IPS-18a (cell line): ENCODE data around the gene OTC.

Experiments used
- H3K27ac ChIP-seq: one replicate; pipeline ENCODE4 v1.5.1; 2013; ENCODE audit warnings: low read length
- H3K27me3 ChIP-seq: one replicate; pipeline ENCODE4 v1.6.1; 2013; ENCODE audit warnings: mild to moderate bottlenecking, low read length; ENCODE audit not compliant: control insufficient read depth, insufficient read depth
- H3K36me3 ChIP-seq: one replicate; pipeline ENCODE4 v1.6.1; 2013; ENCODE audit warnings: low read depth, low read length; ENCODE audit not compliant: control insufficient read depth
- H3K4me1 ChIP-seq: one replicate; pipeline ENCODE4 v1.6.1; 2013; ENCODE audit warnings: low read depth, low read length; ENCODE audit not compliant: control insufficient read depth
- H3K4me3 ChIP-seq: one replicate; pipeline ENCODE4 v1.5.1; 2013; ENCODE audit warnings: low read length
- H3K9ac ChIP-seq: one replicate; pipeline ENCODE4 v1.6.1; 2013; ENCODE audit warnings: mild to moderate bottlenecking, low read length, moderate library complexity
- H3K9me3 ChIP-seq: one replicate; pipeline ENCODE4 v1.6.1; 2013; ENCODE audit warnings: low read depth, low read length; ENCODE audit not compliant: control insufficient read depth

Gene OTC

GRCh38 chrX:38352362-38352761 lies at the start of gene OTC:
Gene OTC, plus strand, starts transcription at chrX:38352604. Its CDS starts 93 bp downstream, at chrX:38352697.
- Histone ChIP-seq H3K36me3 (no peaks in the 10 kb centered on the region), H3K9me3 (peaks cover 10% of the 10 kb centered on the region), H3K4me1 (no peaks in the 10 kb centered on the region), H3K27me3 (no peaks in the 10 kb centered on the region), H3K4me3 (no peak within 1 kb of the TSS), H3K27ac (no peak within 1 kb of the TSS), H3K9ac (no peak within 1 kb of the TSS)

DNA sequence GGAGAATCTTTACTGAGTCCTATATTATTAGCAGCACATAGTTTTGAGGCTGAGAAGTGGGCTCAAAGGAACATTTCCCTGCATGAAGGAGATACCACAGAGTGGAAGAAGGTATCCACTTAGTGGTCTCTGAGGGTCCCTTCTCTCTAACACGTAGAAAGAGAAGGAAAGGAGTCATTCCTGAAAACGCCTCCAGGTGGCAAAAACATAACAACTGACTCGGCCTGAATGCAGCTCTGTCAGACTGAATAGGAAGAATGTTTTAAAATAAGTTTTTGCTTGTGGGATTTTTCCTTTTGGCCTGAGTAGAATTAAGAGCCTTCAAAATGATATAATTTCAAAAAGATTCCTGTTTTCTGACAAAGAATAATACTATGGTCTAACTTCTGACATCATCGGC lies 48.4 kb upstream of the OTC start:
- H3K36me3 ChIP-seq, result no peaks in the 10 kb centered on the region
- no peaks in the 10 kb centered on the region for H3K4me1 ChIP-seq
- no peak overlapping the region for H3K27ac ChIP-seq
- peaks cover 4% of the 10 kb centered on the region for H3K9me3 ChIP-seq
- H3K9ac ChIP-seq, result no peak overlapping the region
- H3K27me3 ChIP-seq, result no peaks in the 10 kb centered on the region
- H3K4me3 ChIP-seq, result no peak overlapping the region

DNA sequence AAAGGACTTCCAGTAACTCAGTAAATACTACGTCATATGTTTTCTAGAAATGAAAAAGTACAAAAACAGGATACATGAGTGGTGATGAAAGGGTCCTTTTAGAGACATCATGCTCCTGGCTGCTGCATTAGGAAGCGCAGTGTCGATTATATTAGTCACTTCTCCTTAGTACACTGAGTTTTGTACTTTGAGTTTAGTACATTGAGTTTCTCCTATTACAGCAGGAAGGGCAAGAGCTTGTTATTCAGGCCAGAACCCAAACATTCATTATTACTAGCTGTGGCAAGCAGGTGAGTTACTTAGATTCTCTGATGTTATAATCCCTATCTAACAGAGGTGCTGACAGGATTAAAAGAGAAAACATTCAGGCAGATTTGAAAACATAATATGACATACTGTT lies 46.4 kb upstream of the OTC start:
- no peaks in the 10 kb centered on the region for H3K36me3 ChIP-seq
- H3K4me1 ChIP-seq, result no peaks in the 10 kb centered on the region
- no peak overlapping the region for H3K27ac ChIP-seq
- H3K9me3 ChIP-seq, result peaks cover 7% of the 10 kb centered on the region
- H3K4me3 ChIP-seq, result no peak overlapping the region
- no peak overlapping the region for H3K9ac ChIP-seq
- H3K27me3 ChIP-seq, result no peaks in the 10 kb centered on the region

DNA sequence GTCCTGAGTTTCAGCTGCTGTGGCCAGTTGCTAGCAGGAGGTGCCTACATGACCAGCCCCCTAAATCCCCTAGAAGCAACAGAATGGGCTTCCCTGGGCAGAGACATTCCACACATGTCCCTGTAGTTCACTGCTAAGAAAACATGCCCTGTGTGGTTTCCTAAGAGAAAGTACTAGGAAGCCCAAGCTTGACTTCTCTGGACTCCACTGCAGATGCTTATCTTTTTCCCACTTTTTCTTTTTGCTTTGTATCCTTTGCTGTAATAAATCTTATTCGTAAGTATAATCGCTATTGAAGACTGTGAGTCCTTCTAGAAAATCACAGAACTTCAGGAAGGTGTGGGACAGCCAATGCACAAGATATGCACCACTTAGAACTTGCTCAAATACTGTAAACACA lies 40.7 kb upstream of the OTC start:
- Histone ChIP-seq H3K4me3 (no peak overlapping the region), H3K27me3 (no peaks in the 10 kb centered on the region), H3K27ac (no peak overlapping the region)

DNA sequence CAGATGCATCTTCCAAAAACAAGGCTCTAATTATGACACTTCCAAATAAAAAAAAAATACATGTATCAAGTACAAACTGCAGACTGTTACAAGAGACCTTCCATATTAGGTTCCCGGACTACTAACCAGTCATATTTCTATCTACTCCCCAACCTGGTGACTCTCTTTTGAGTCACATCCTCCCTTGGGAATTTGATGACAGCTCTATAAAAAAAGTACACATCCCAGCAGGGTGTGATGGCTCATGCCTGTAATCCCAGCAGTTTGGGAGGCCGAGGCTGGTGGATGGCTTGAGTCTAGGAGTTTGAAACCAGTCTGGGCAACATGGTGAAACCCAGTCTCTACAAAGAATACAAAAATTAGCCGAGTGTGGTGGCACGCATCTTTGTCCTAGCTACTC lies 40.0 kb upstream of the OTC start:
- Histone ChIP-seq H3K36me3 (peaks cover 3% of the 10 kb centered on the region), H3K9me3 (peaks cover 10% of the 10 kb centered on the region), H3K27ac (no peak overlapping the region), H3K27me3 (no peaks in the 10 kb centered on the region), H3K9ac (no peak overlapping the region), H3K4me3 (no peak overlapping the region), H3K4me1 (no peaks in the 10 kb centered on the region)

More for the DNA sequence above, 40.7 kb upstream of the OTC start:
- Histone ChIP-seq H3K9ac (no peak overlapping the region), H3K4me1 (no peaks in the 10 kb centered on the region), H3K9me3 (peaks cover 10% of the 10 kb centered on the region), H3K36me3 (peaks cover 3% of the 10 kb centered on the region)

DNA sequence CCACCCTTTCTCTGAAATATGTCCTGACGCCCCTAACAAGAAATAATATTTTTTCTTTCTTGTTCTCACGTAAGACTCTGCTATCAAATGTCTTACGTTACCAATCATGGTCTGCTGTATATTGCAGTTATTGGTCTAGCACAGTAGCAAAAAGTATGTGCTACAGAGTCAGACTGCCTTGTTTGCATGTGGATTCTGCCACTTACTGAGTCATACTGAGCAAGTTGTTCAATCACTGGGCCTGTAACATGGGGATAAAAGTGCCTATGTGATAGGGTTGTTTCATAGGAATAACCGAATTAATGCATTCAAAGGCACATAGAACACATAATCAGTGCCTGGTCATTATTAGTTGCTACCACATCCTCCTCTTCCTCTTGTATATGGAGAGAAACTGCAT lies 39.2 kb upstream of the OTC start:
- no peak overlapping the region for H3K27ac ChIP-seq
- no peak overlapping the region for H3K9ac ChIP-seq
- H3K4me1 ChIP-seq, result no peaks in the 10 kb centered on the region
- peaks cover 3% of the 10 kb centered on the region for H3K36me3 ChIP-seq
- H3K27me3 ChIP-seq, result no peaks in the 10 kb centered on the region
- H3K4me3 ChIP-seq, result no peak overlapping the region
- H3K9me3 ChIP-seq, result peaks cover 13% of the 10 kb centered on the region

- H3K4me3 ChIP-seq, result no peak overlapping the region
- no peaks in the 10 kb centered on the region for H3K4me1 ChIP-seq
- peaks cover 3% of the 10 kb centered on the region for H3K36me3 ChIP-seq
- no peak overlapping the region for H3K27ac ChIP-seq
- H3K9me3 ChIP-seq, result peaks cover 15% of the 10 kb centered on the region
- H3K27me3 ChIP-seq, result no peaks in the 10 kb centered on the region
- no peak overlapping the region for H3K9ac ChIP-seq
These were observed 37.2 kb upstream of the OTC start for GRCh38 chrX:38315186-38315585.

DNA sequence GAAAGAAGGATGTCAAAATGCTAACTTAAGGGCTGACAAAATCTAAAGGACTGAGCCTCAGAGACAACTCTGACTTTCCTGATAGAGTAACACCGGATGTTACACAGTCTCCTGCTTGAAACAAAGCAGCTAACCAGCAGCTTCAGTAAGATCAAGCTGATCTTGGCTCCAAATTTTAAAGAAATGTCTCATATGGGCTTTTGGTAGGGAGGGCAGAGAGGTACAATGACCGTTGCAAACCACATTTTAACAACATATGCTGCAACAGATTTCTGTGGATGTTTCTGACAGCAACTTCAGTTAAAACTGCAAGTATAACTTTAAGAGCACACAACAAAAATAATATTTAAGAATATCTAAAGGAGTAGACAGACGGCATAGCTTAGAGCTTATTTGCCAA lies 34.2 kb upstream of the OTC start:
- H3K27me3 ChIP-seq, result no peaks in the 10 kb centered on the region
- H3K4me3 ChIP-seq, result no peak overlapping the region
- H3K27ac ChIP-seq, result no peak overlapping the region
- no peaks in the 10 kb centered on the region for H3K4me1 ChIP-seq
- H3K9me3 ChIP-seq, result peaks cover 23% of the 10 kb centered on the region
- H3K36me3 ChIP-seq, result peaks cover 3% of the 10 kb centered on the region
- no peak overlapping the region for H3K9ac ChIP-seq

- Histone ChIP-seq H3K4me3 (no peak overlapping the region), H3K9ac (no peak overlapping the region), H3K36me3 (peaks cover 3% of the 10 kb centered on the region), H3K4me1 (no peaks in the 10 kb centered on the region), H3K9me3 (peaks cover 23% of the 10 kb centered on the region), H3K27me3 (no peaks in the 10 kb centered on the region), H3K27ac (no peak overlapping the region)
These were observed 33.8 kb upstream of the OTC start for GRCh38 chrX:38318606-38319005.

DNA sequence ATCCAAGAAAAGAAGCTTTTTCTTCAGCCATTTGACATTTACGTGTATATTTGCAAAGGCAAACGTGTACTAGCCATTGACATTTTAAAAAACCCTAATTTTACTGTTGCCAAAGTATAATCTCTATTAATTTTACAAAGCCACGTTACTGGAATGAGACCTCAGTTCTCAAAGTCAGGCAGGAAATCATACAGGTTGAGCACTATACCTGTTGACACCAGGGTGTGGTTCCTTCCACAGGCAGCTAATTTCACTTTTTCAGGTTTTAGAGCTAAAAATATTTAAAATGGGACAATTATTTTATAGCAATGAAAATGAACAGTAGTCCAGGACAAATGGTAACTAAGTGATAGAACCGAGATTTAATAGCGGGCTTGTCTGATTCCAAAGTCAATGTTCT lies 31.6 kb upstream of the OTC start:
- Histone ChIP-seq H3K9me3 (peaks cover 29% of the 10 kb centered on the region), H3K4me3 (no peak overlapping the region), H3K9ac (no peak overlapping the region), H3K4me1 (no peaks in the 10 kb centered on the region), H3K36me3 (peaks cover 3% of the 10 kb centered on the region), H3K27me3 (no peaks in the 10 kb centered on the region), H3K27ac (no peak overlapping the region)

DNA sequence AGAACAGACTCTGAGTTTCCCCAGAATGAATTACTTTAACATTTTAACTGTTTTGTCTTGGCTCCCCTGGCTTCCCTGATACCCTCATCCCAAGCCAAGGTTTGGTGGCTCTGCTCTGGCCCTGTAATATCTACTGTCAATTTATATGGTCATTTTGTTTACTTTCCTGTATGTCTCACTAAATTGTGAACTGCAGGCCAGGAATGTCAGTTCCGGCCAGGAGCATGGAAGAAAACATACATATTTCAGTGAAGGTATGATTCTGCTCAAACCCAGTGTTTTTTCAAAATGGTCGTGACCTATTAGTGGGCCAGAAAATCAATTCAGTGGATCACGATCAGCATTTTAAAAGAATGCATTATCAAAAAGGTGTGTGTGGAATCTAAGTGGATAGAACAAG lies 26.3 kb upstream of the OTC start:
- Histone ChIP-seq H3K9ac (peak overlapping the region; percentile 65), H3K36me3 (no peaks in the 10 kb centered on the region), H3K4me3 (peak overlapping the region; percentile 69), H3K27ac (no peak overlapping the region), H3K9me3 (peaks cover 25% of the 10 kb centered on the region), H3K4me1 (no peaks in the 10 kb centered on the region), H3K27me3 (no peaks in the 10 kb centered on the region)

- peaks cover 19% of the 10 kb centered on the region for H3K9me3 ChIP-seq
- no peak within 1 kb of the TSS for H3K27ac ChIP-seq
- peak within 1 kb of the TSS; percentile 69 for H3K4me3 ChIP-seq
- no peaks in the 10 kb centered on the region for H3K4me1 ChIP-seq
- H3K9ac ChIP-seq, result peak within 1 kb of the TSS; percentile 65
- H3K36me3 ChIP-seq, result no peaks in the 10 kb centered on the region
- no peaks in the 10 kb centered on the region for H3K27me3 ChIP-seq
These were observed 25.2 kb upstream of the OTC start, which contains the start of gene RPGR for GRCh38 chrX:38327007-38327774. Gene RPGR, minus strand, starts transcription at chrX:38327509. Its CDS starts 142 bp downstream, at chrX:38327367.
